DOHH2 (cell line): ENCODE results near the gene OTOA.
A peak's percentile ranks its signal among the peaks of the same experiment; 100 is the strongest.

Experiments used
- H3F3A ChIP-seq: fragments of 200-600 bp; sonication (generic), shearing (Covaris generic); 2 replicates; pipeline ENCODE4 v1.6.0; 2016; ENCODE audit warnings: antibody characterized with exemption, mild to moderate bottlenecking; ENCODE audit not compliant: control insufficient read depth, insufficient read depth
- H3K27ac ChIP-seq: fragments of 200-600 bp; sonication (generic); 2 replicates; pipeline ENCODE4 v1.5.1; 2014; ENCODE audit warnings: low read depth, mild to moderate bottlenecking, low read length, moderate library complexity
- H3K27me3 ChIP-seq: fragments of 200-600 bp; sonication (generic); 2 replicates; pipeline ENCODE4 v1.6.1; 2014; ENCODE audit warnings: mild to moderate bottlenecking, low read length, mixed read lengths; ENCODE audit not compliant: control insufficient read depth
- H3K36me3 ChIP-seq: fragments of 200-600 bp; sonication (generic); 2 replicates; pipeline ENCODE4 v1.6.1; 2014; ENCODE audit warnings: mild to moderate bottlenecking, low read length, moderate library complexity, mixed read lengths; ENCODE audit not compliant: control insufficient read depth
- H3K4me1 ChIP-seq: fragments of 200-600 bp; sonication (generic); 2 replicates; pipeline ENCODE4 v1.6.1; 2014; ENCODE audit warnings: mild to moderate bottlenecking, low read length, mixed read lengths; ENCODE audit not compliant: control insufficient read depth
- H3K4me2 ChIP-seq: fragments of 200-600 bp; sonication (generic); 2 replicates; pipeline ENCODE4 v1.6.0; 2014; ENCODE audit warnings: mild to moderate bottlenecking, low read length, moderate library complexity
- H3K4me3 ChIP-seq: fragments of 200-600 bp; sonication (generic); 2 replicates; pipeline ENCODE4 v1.5.1; 2014; ENCODE audit warnings: mild to moderate bottlenecking, low read length, mixed read lengths
- H3K79me2 ChIP-seq: fragments of 200-600 bp; sonication (generic); 2 replicates; pipeline ENCODE4 v1.6.1; 2014; ENCODE audit warnings: mild to moderate bottlenecking, low read length, mixed read lengths; ENCODE audit not compliant: control insufficient read depth
- H3K9me2 ChIP-seq: fragments of 200-600 bp; sonication (generic); replicated peaks from 2 replicates; pipeline ENCODE4 v1.6.1; 2014; ENCODE audit warnings: mild to moderate bottlenecking, low read length, mixed read lengths; ENCODE audit not compliant: control insufficient read depth
- H3K9me3 ChIP-seq: fragments of 200-600 bp; sonication (generic); 2 replicates; pipeline ENCODE4 v1.6.1; 2014; ENCODE audit warnings: antibody characterized with exemption, low read length, mixed read lengths; ENCODE audit not compliant: control insufficient read depth, insufficient read depth
- H4K20me1 ChIP-seq: fragments of 200-600 bp; sonication (generic); 2 replicates; pipeline ENCODE4 v1.6.0; 2014; ENCODE audit warnings: low read depth, mild to moderate bottlenecking, antibody characterized with exemption, low read length, moderate library complexity; ENCODE audit not compliant: control insufficient read depth, insufficient read depth
- CTCF ChIP-seq: fragments of 200-600 bp; sonication (generic); IDR thresholded peaks from one replicate; pipeline ENCODE4 v1.5.1; 2014; ENCODE audit warnings: antibody characterized with exemption, mild to moderate bottlenecking, low read depth, low read length; ENCODE audit not compliant: poor library complexity, severe bottlenecking
- EZH2phosphoT487 ChIP-seq: fragments of 200-600 bp; sonication (generic); IDR thresholded peaks from 2 replicates; pipeline ENCODE4 v1.6.1; 2017; ENCODE audit warnings: borderline replicate concordance, mild to moderate bottlenecking, antibody characterized with exemption, low read length, moderate library complexity, mixed read lengths

The OTOA gene

GRCh38 chr16:21644674-21645073 is 19.1 kb upstream of the OTOA start:
- peaks cover 96% of the 10 kb centered on the region for H3K4me1 ChIP-seq
- H3K27me3 ChIP-seq: no peaks in the 10 kb centered on the region
- H3K79me2 ChIP-seq: peaks cover 68% of the 10 kb centered on the region
- no peaks in the 10 kb centered on the region for H4K20me1 ChIP-seq
- H3F3A ChIP-seq: peaks cover 43% of the 10 kb centered on the region
- no peaks in the 10 kb centered on the region for H3K9me3 ChIP-seq
- H3K4me3 ChIP-seq: peak overlapping the region; percentile 73
- H3K36me3 ChIP-seq: peaks cover 19% of the 10 kb centered on the region
- no peaks in the 10 kb centered on the region for H3K9me2 ChIP-seq
- H3K27ac ChIP-seq: peak overlapping the region; percentile 98
- H3K4me2 ChIP-seq: peak overlapping the region; percentile 97
- TF ChIP-seq CTCF: no peak
- TF ChIP-seq EZH2phosphoT487: no peak

GRCh38 chr16:21645261-21645721 is 18.5 kb upstream of the OTOA start:
- H3K4me1 ChIP-seq: peaks cover 98% of the 10 kb centered on the region
- peaks cover 19% of the 10 kb centered on the region for H3K36me3 ChIP-seq
- no peaks in the 10 kb centered on the region for H3K9me3 ChIP-seq
- H4K20me1 ChIP-seq: no peaks in the 10 kb centered on the region
- H3K9me2 ChIP-seq: no peaks in the 10 kb centered on the region
- H3K27me3 ChIP-seq: no peaks in the 10 kb centered on the region
- H3K4me2 ChIP-seq: peak overlapping the region; percentile 97
- H3K4me3 ChIP-seq: peak overlapping the region; percentile 73
- TF ChIP-seq EZH2phosphoT487 (no peak), CTCF (no peak)
- H3K27ac ChIP-seq: peak overlapping the region; percentile 98
- H3F3A ChIP-seq: peaks cover 43% of the 10 kb centered on the region
- H3K79me2 ChIP-seq: peaks cover 66% of the 10 kb centered on the region

GRCh38 chr16:21646091-21646490 is 17.7 kb upstream of the OTOA start:
- Histone ChIP-seq H3K4me3 (peak overlapping the region; percentile 73), H3K9me3 (no peaks in the 10 kb centered on the region), H3K4me1 (peaks cover 98% of the 10 kb centered on the region), H3K9me2 (no peaks in the 10 kb centered on the region), H3F3A (peaks cover 43% of the 10 kb centered on the region), H3K4me2 (peak overlapping the region; percentile 97), H3K36me3 (peaks cover 19% of the 10 kb centered on the region), H3K79me2 (peaks cover 63% of the 10 kb centered on the region), H3K27me3 (no peaks in the 10 kb centered on the region), H4K20me1 (no peaks in the 10 kb centered on the region), H3K27ac (peak overlapping the region; percentile 98)
- TF ChIP-seq EZH2phosphoT487 (no peak), CTCF (no peak)
